ENCODE results near the gene PRDX6.

Gene PRDX6

DNA sequence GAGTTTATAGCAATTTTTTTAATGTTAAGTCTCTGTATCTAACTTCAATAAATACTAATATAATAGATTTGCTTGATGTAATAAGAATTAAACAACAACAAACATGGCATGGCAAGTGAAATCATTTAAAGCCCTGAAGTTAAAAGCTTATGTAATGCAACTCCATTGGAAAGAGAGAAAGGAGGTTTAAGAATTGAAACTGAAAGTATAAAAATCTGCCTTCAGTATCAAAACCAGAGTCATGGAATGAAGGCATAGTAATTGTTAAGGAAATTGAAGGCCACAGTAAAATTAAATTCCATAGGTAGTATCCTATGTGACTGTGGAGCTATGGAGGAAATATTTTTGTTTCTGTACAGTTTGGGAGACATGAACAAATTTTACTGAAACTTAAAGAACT lies 55.1 kb downstream of the PRDX6 start:
- ATAC-seq (ENCODE audit: low read depth) (no peak), DNase-seq (ENCODE audit: low spot score) (no peak)
- no peaks in the 10 kb centered on the region for H3K27me3 ChIP-seq (ENCODE audit: insufficient read depth, poor library complexity, severe bottlenecking)
- no peak overlapping the region for H3K4me3 ChIP-seq (ENCODE audit: severe bottlenecking)
- H3K4me1 ChIP-seq (ENCODE audit: insufficient read depth, poor library complexity, severe bottlenecking): no peaks in the 10 kb centered on the region
- H3K9me3 ChIP-seq (ENCODE audit: severe bottlenecking): no peaks in the 10 kb centered on the region
- TF ChIP-seq, protein P1, sequence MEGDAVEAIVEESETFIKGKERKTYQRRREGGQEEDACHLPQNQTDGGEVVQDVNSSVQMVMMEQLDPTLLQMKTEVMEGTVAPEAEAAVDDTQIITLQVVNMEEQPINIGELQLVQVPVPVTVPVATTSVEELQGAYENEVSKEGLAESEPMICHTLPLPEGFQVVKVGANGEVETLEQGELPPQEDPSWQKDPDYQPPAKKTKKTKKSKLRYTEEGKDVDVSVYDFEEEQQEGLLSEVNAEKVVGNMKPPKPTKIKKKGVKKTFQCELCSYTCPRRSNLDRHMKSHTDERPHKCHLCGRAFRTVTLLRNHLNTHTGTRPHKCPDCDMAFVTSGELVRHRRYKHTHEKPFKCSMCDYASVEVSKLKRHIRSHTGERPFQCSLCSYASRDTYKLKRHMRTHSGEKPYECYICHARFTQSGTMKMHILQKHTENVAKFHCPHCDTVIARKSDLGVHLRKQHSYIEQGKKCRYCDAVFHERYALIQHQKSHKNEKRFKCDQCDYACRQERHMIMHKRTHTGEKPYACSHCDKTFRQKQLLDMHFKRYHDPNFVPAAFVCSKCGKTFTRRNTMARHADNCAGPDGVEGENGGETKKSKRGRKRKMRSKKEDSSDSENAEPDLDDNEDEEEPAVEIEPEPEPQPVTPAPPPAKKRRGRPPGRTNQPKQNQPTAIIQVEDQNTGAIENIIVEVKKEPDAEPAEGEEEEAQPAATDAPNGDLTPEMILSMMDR (IDR thresholded peaks at IDR 0.05; ENCODE audit: poor library complexity, severe bottlenecking): no peak
- no peak overlapping the region for H3K27ac ChIP-seq (ENCODE audit: poor library complexity, severe bottlenecking)
- H3K36me3 ChIP-seq (ENCODE audit: low read depth): no peaks in the 10 kb centered on the region

DNA sequence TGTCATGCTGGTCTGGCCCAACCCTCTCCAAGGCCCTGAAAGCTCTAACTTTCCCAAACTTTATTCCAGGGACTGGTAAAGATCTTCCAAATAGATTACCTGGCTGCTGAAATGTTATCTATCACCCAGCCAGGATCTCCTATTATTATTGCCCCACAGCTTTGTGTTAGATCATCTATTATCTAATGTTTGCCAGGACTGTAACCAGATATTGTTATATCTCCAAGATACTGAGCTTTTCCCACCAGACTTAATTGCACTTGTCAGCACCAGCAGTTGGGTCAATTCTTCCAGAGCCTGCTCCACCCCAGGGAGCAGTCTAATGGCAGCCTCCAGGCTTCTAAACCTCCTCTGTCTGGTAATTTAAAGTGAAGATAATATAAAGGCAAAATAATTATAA lies 59.1 kb downstream of the PRDX6 start:
- no peaks in the 10 kb centered on the region for H3K4me1 ChIP-seq (ENCODE audit: insufficient read depth, poor library complexity, severe bottlenecking)
- ATAC-seq (ENCODE audit: low read depth): no peak
- TF ChIP-seq, protein P1 (IDR thresholded peaks at IDR 0.05; ENCODE audit: poor library complexity, severe bottlenecking): no peak
- no peaks in the 10 kb centered on the region for H3K27me3 ChIP-seq (ENCODE audit: insufficient read depth, poor library complexity, severe bottlenecking)
- H3K36me3 ChIP-seq (ENCODE audit: low read depth): no peaks in the 10 kb centered on the region
- no peaks in the 10 kb centered on the region for H3K9me3 ChIP-seq (ENCODE audit: severe bottlenecking)
- H3K4me3 ChIP-seq (ENCODE audit: severe bottlenecking): no peak overlapping the region
- H3K27ac ChIP-seq (ENCODE audit: poor library complexity, severe bottlenecking): no peak overlapping the region
- DNase-seq (ENCODE audit: low spot score): no peak

Data from RWPE2 (cell line).